Adrenal gland (tissue), 12 donors: ENCODE data around the gene CDH2. TPM values are rescaled to one million over a fixed set of nuclear protein-coding genes. Genes with fewer than 3 reads are reported as not detected.

Experiments
- DNase-seq, 7 donors: peaks; one replicate each; pipeline ENCODE4 v3.0.0-alpha.2; 2019 to 2020
- H3K27ac ChIP-seq, 5 donors: fragments of 200-600 bp; sonication (generic) in 4 of 5; 1 replicate in 3 of 5; 2 replicates in 2 of 5; pipeline versions ENCODE4 v1.5.1 to v1.8.0; 2016 to 2020; ENCODE audit warnings: mild to moderate bottlenecking in 1 of 5
- H3K27me3 ChIP-seq: fragments of 200-600 bp; 2 replicates; pipeline ENCODE4 v1.8.0; 2021
- H3K36me3 ChIP-seq, 2 donors: fragments of 200-600 bp; replicated peaks in 1 of 2; 1 replicate in 1 of 2; 2 replicates in 1 of 2; pipeline versions ENCODE4 v1.5.1 to v1.8.0; 2018 to 2022
- H3K4me1 ChIP-seq, 2 donors: fragments of 200-600 bp; replicated peaks in 1 of 2; 1 replicate in 1 of 2; 2 replicates in 1 of 2; pipeline versions ENCODE4 v1.5.1 to v1.8.0; 2018 to 2021
- H3K4me3 ChIP-seq, 4 donors: fragments of 200-600 bp; sonication (generic) in 3 of 4; one replicate each; pipeline ENCODE4 v1.5.1; 2016 to 2018
- H3K9me3 ChIP-seq, 3 donors: fragments of 200-600 bp; sonication (generic) in 1 of 3; replicated peaks in 1 of 3; 1 replicate in 2 of 3; 2 replicates in 1 of 3; pipeline versions ENCODE4 v1.5.1 to v1.8.0; 2016 to 2021
- CTCF ChIP-seq, 6 experiments: fragments of 450-650 bp in 4 of 6; fragments of 200-600 bp in 2 of 6; sonication (generic) in 1 of 6; IDR thresholded peaks; 1 replicate in 5 of 6; 2 replicates in 1 of 6; pipeline versions ENCODE4 v1.5.1 to v1.8.0; 2016 to 2021; ENCODE audit warnings: antibody characterized with exemption in 6 of 6, mild to moderate bottlenecking in 2 of 6, moderate library complexity in 1 of 6
- POLR2A ChIP-seq, 2 donors: fragments of 450-650 bp; IDR thresholded peaks; one replicate each; pipeline ENCODE4 v1.6.1; 2017; ENCODE audit warnings: antibody characterized with exemption in 2 of 2, mild to moderate bottlenecking in 2 of 2, moderate library complexity in 1 of 2
- WGBS, 4 donors: extraction: QIAGEN DNeasy Blood & Tissue Kit in 2 of 4; methylation state at CpG; one replicate each; pipeline versions ENCODE4 v1.1.5 to v1.1.7; 2013 to 2017; 5-methylcytosine and 5-hydroxymethylcytosine counted together
- intact Hi-C, 2 donors: fragments of 100-400 bp; cut with DNase I; formaldehyde crosslinking; loops; one replicate each; pipeline versions ENCODE4 v1.14.1 to v1.15.0; 2022 to 2023
- polyA plus RNA-seq, 3 donors: library from polyadenylated mRNA; stranded (reverse); fragments of 200-250 nt in 2 of 3; fragments of 350-450 nt in 1 of 3; fragmentation: Illumina TruSeq in 1 of 3; extraction: RNeasy Lipid Tissue Mini Kit (QIAGEN cat#74804) in 1 of 3; gene quantifications; one replicate each; pipeline ENCODE4 v1.2.3, GENCODE V29; 2013 to 2014
- total RNA-seq, 9 donors: library from RNA; depleted of rRNA in 4 of 9; stranded (reverse); fragments of >200 nt in 4 of 9; fragments of 120-200 nt in 1 of 9; fragmentation: NEBNext Ultra II Directional in 1 of 9; extraction: Animal tissue kit (Norgen Biotek cat#: 25700) in 1 of 9; gene quantifications; one replicate each; pipeline versions ENCODE4 v1.1.0 to v1.2.4, GENCODE V29; 2013 to 2023
- donor health status: healthy with polysubstance abuse.
- donor health status: Bipolar disorder and iron deficiency.
- donor health status: DM: yes; HTN: yes; CAD: no.
- donor health status: DM: no; HTN: no; CAD: no.
- donor health status: DM: no; HTN: no; CAD: no.
- donor health status: DM: yes; HTN: yes; CAD: no.

The CDH2 gene
- total and polyA plus RNA-seq, 12 donors: 13.9 to 305 (median 129) TPM

- 0 to 2% (median 1%) methylated on average over 31 to 44 of the region's 44 CpGs for WGBS, 4 donors
- DNase-seq: peak in 6 of 7 donors; percentile 20 to 50 (median 40)
- Histone ChIP-seq H3K9me3 (no peaks in the 10 kb centered on the region), H3K27ac (peak overlapping the region; percentile 30 to 92 (median 83)), H3K27me3 (no peaks in the 10 kb centered on the region), H3K4me1 (peaks cover 3 to 20% of the 10 kb centered on the region in 2 donors), H3K36me3 (no peaks in the 10 kb centered on the region), H3K4me3 (peak overlapping the region; percentile 40 to 89 (median 56))
- intact Hi-C loops: loop anchor here (10.0 kb wide), 1 partner anchor 171 kb away; no protein-coding TSS in a partner anchor
- TF ChIP-seq CTCF (IDR thresholded peaks at IDR 0.05) (no peak), POLR2A (IDR thresholded peaks at IDR 0.05) (no peak)
Measured at GRCh38 chr18:28175930-28176697, 816 bp downstream of the CDH2 start.

GRCh38 chr18:28175150-28175929 lies 1.6 kb downstream of the CDH2 start:
- DNase-seq: peak; percentile 53 to 69 (median 64)
- WGBS, 4 donors: 2 to 4% (median 2%) methylated on average over 22 to 53 of the region's 53 CpGs
- H3K27ac ChIP-seq: peak overlapping the region; percentile 30 to 92 (median 83)
- no peaks in the 10 kb centered on the region for H3K36me3 ChIP-seq
- intact Hi-C loops: loop anchor here (10.0 kb wide), 1 partner anchor 171 kb away; no protein-coding TSS in a partner anchor
- H3K4me3 ChIP-seq: peak overlapping the region; percentile 40 to 89 (median 56)
- H3K9me3 ChIP-seq: no peaks in the 10 kb centered on the region
- TF ChIP-seq POLR2A (IDR thresholded peaks at IDR 0.05): peak in 1 of 2 donors; percentile 44
- TF ChIP-seq CTCF (IDR thresholded peaks at IDR 0.05): no peak
- H3K27me3 ChIP-seq: no peaks in the 10 kb centered on the region
- H3K4me1 ChIP-seq: peaks cover 3 to 20% of the 10 kb centered on the region in 2 donors

- H3K4me1 ChIP-seq: peaks cover 3 to 28% of the 10 kb centered on the region in 2 donors
- no peak for TF ChIP-seq CTCF (IDR thresholded peaks at IDR 0.05)
- TF ChIP-seq POLR2A (IDR thresholded peaks at IDR 0.05): no peak
- H3K36me3 ChIP-seq: no peaks in the 10 kb centered on the region
- H3K9me3 ChIP-seq: no peaks in the 10 kb centered on the region
- intact Hi-C loops: loop anchor here (10.0 kb wide), 1 partner anchor 170 kb away; no protein-coding TSS in a partner anchor
- 34 to 38% (median 37%) methylated on average over 8 of the region's 8 CpGs for WGBS, 4 donors
- H3K27me3 ChIP-seq: no peaks in the 10 kb centered on the region
- DNase-seq: no peak
- peak overlapping the region in 1 of 4 donors; percentile 89 for H3K4me3 ChIP-seq
- H3K27ac ChIP-seq: peak overlapping the region in 3 of 5 donors; percentile 74 to 92 (median 83)
Measured at GRCh38 chr18:28174181-28174905, 2.6 kb downstream of the CDH2 start.
